ENCODE results near the gene MRNIP.
A peak's percentile ranks its signal among the peaks of the same experiment; 100 is the strongest.
"Not testable (repeated sequence)": the region's sequence is repeated elsewhere in the genome, so short reads cannot be mapped to it uniquely, and the experiment has no call there.

MRNIP gene

DNA sequence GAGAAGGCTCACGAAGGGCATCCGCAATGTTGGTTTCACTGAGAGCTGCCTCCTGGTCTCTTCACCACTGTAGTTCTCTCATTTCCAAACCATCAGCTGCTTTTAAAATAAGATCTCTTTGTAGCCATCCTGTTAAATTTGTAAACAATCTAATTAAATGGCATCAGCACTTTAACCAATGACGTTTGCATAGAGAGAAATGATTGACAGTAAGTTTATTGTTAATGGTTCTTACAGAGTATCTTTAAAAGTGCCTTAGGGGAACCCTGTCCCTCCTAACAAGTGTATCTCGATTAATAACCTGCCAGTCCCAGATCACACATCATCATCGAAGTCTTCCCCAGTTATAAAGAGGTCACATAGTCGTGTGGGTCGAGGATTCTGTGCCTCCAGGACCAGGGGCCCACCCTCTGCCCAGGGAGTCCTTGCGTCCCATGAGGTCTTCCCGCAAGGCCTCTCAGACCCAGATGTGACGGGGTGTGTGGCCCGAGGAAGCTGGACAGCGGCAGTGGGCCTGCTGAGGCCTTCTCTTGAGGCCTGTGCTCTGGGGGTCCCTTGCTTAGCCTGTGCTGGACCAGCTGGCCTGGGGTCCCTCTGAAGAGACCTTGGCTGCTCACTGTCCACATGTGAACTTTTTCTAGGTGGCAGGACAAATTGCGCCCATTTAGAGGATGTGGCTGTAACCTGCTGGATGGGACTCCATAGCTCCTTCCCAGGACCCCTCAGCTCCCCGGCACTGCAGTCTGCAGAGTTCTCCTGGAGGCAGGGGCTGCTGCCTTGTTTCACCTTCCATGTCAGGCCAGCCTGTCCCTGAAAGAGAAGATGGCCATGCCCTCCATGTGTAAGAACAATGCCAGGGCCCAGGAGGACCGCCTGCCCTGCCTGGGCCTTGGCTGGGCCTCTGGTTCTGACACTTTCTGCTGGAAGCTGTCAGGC lies 21.3 kb downstream of the MRNIP start:
- DNase-seq: no peak

DNA sequence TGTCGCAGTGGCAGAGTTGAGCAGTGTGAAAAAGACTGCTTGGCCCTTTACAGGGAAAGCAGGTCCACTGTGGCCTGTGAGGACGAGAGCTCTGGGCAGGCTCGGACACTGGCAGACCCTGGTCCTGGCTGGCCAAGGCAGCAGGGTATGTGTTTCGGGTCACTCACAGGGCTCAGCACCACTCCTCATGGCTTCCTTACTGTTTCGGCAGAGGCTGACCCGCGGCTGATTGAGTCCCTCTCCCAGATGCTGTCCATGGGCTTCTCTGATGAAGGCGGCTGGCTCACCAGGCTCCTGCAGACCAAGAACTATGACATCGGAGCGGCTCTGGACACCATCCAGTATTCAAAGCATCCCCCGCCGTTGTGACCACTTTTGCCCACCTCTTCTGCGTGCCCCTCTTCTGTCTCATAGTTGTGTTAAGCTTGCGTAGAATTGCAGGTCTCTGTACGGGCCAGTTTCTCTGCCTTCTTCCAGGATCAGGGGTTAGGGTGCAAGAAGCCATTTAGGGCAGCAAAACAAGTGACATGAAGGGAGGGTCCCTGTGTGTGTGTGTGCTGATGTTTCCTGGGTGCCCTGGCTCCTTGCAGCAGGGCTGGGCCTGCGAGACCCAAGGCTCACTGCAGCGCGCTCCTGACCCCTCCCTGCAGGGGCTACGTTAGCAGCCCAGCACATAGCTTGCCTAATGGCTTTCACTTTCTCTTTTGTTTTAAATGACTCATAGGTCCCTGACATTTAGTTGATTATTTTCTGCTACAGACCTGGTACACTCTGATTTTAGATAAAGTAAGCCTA lies 22.2 kb downstream of the MRNIP start:
- DNase-seq: peak in 1 of 2 experiments; percentile 21

DNA sequence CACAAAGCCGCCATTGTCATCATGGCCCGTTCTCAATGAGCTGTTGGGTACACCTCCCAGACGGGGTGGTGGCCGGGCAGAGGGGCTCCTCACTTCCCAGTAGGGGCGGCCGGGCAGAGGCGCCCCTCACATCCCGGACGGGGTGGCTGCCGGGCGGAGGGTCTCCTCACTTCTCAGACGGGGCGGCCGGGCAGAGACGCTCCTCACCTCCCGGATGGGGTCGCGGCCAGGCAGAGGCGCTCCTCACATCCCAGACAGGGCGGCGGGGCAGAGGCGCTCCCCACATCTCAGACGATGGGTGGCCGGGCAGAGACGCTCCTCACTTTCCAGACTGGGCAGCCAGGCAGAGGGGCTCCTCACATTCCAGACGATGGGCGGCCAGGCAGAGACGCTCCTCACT lies 23.7 kb downstream of the MRNIP start:
- DNase-seq: not testable (repeated sequence)

GRCh38 chr5:179834120-179834519 lies 24.5 kb downstream of the MRNIP start:
- DNase-seq: no peak

GRCh38 chr5:179833709-179834070 lies 24.9 kb downstream of the MRNIP start:
- DNase-seq: no peak

GRCh38 chr5:179833056-179833708 lies 25.4 kb downstream of the MRNIP start:
- DNase-seq: no peak

DNA sequence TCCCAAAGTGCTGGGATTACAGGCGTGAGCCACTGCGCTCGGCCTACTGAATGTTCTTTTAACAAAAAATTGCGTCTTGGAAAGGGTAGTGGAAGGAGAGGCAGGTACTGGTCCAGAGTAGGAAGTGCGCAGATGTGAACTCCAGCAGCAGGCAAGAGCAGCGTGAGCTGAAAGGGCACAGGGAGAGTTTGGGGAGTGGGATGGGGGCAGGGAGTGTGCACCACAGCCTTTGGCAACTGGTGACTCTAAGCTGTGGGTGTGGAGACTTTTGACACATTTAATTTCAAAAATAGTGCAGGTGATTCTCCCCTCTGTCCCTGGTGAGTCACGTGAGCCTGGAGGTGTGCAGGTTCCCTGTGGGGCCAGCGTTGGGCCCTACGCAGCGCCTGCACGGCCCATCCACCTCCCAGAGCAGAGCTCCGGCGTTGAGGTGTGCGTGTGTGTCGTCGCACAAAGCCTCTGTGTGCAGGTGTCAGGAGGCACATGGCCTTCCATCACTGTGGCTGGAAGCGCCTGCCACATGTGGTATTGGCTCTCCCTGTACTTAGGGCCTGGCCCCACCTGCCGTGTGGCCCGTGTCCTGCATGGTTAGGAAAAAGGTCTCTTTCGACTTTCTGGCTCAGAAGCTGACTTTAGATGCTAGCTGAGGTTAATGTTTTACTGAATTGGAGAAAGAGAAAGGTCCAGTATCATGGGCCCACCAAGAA lies 26.4 kb downstream of the MRNIP start:
- no peak for DNase-seq

DNA sequence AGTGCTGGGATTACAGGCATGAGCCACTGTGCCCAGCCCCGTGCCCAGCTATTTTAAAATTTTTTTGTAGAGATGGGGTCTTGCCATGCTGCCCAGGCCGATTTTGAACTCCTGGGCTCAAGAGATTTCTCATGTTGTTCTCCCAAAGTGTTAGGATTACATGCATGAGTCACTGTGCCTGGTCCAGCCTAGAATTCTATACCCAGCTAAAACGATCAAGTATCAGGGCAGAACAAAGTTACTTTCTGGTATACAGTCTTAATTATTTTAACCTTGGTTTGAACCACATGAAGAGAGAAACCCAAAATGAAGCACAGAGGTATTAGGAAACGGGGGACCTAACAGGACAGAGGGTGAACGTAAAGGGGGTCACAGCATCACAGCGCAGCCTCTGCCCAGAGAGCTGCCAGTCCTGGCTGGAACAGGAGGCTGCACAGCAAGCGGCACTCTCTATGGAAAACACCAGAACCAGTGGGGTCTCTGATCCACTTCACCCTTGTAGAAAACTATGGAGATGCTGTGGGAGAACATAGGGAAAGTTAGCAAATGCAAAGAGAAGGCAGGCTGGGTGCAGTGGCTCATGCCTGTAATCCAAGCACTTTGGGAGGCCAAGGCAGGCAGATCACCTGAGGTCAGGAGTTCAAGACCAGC lies 27.7 kb downstream of the MRNIP start:
- no peak for DNase-seq

DNA sequence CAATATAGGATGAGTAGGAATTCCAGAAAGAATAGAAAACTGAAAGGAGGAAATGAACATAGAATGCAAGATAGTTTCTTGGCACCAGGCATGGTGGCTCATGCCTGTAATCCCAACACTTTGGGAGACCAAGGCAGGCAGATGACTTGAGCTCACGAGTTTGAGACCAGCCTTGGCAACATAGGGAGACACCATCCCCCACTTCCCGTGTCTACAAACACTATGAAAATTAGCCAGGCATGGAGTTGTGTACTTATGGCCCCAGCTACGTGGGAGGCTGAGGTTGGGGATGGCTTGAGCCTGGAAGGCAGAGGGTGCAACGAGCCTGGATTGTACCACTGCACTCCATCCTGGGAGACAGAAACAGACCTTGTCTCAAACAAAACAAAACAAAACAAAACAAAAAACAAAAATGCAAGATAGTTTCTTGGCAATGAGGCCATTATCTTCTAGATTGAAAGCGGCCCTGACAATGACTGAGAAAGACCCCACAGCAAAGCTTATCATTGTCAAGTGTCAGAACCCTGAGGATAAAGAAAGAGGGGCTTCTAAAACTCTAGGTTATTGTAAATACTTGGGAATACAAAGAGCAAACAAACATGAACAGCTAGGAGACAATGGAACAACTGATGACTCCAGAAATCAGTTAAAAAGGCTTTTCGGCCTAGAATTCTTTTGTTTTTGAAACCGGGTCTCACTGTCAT lies 28.7 kb downstream of the MRNIP start:
- DNase-seq: no peak

DNA sequence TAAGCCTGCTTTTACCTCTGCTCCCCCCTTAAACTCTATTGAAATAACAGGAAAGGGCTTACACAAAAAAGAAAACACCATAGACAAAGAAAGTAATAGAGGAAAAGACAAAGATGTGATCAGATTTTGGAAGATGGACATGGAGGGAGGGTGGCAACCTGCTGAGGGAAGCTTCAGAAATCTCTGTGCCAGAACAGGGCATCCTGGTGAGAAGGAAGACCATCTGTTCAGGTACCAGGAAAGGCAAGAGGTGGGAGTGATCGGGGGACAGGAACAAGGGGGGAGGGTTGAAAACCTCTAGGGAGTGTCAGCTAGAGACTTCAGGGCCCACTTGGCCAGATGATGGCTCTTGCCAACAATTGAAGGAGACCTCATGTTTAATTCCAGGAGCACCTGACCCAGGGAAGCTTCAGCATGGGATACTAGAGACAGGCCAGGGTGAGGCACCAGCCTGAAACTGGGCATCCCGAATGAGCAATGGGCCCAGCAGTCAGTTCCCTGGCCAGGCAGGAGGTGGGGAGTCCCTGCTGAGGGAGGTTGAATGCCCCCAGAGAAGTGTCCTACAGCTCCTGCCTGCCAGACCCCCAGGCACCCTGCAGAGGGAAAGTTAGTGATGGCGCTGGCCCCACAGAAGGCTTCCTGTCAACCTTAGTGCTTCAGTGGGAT lies 29.7 kb downstream of the MRNIP start:
- no peak for DNase-seq

DNA sequence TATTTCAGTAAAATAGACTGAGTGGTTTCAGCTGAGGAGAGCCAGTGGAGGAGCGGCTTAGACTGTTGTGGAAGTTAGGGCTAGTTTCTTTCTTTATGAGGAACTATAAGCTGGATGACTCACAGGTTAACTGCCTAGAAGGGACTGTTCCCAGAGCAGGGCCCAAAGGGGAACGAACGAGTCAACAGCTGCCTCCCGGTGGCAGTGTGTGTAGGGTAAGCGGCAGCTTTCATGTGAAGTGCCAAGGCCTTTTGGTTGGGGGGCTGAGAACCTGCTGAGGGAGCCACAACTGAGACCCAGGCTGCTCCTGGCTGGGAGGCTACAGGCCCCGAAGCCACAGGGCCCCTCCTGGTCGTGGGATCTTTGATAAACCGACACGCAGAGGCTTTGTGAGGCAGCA lies 30.9 kb downstream of the MRNIP start:
- DNase-seq: peak; percentile 97

GRCh38 chr5:179825655-179826182 lies 32.9 kb downstream of the MRNIP start:
- no peak for DNase-seq

GRCh38 chr5:179824745-179825112 lies 33.9 kb downstream of the MRNIP start:
- DNase-seq: no peak

- no peak for DNase-seq
These were observed 34.5 kb downstream of the MRNIP start for GRCh38 chr5:179823937-179824744.

DNA sequence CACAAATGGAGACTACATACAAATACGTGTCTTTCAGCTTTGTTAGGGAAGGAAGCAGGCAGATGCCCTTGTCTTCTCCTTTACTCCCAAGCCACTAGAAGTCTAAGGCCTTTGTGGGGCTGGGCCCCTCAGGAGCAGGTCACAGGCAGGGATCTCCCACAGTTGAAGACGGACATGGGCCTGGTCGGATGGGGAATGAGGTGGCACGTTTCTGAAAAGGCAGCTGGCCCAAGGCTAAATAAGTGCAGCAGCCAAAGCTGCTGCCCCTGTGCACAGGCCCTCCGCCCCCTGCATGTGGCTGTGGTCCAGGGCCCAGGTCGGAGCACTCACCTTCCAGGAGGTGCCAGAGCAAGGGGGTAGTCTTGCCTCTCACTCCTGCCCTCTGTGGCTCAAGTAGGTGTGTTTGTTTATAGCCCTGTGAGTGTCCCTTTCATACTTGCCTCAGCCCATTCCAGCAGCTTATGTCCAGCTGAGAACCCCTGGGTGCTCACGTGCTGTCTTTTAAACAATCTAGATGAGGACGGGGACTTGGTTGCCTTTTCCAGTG lies 36.1 kb downstream of the MRNIP start:
- no peak for DNase-seq

DNA sequence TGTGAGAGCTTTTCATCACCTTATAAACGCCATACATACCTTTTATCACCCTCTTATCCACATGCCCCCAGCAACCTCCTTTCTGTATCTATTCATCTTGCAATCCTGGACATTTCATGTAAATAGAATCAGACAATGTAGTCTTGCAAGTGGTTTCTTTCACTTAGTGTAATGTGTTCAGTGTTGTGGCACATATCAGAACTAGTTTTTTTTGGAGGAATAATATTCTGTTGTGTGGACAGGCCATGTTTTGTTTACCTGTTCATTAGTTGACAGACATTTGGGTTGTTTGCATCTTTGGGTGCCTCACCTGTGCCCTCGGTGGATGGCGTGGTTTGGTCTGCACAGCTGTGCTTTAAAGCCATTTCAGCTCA lies 36.6 kb downstream of the MRNIP start:
- no peak for DNase-seq

DNA sequence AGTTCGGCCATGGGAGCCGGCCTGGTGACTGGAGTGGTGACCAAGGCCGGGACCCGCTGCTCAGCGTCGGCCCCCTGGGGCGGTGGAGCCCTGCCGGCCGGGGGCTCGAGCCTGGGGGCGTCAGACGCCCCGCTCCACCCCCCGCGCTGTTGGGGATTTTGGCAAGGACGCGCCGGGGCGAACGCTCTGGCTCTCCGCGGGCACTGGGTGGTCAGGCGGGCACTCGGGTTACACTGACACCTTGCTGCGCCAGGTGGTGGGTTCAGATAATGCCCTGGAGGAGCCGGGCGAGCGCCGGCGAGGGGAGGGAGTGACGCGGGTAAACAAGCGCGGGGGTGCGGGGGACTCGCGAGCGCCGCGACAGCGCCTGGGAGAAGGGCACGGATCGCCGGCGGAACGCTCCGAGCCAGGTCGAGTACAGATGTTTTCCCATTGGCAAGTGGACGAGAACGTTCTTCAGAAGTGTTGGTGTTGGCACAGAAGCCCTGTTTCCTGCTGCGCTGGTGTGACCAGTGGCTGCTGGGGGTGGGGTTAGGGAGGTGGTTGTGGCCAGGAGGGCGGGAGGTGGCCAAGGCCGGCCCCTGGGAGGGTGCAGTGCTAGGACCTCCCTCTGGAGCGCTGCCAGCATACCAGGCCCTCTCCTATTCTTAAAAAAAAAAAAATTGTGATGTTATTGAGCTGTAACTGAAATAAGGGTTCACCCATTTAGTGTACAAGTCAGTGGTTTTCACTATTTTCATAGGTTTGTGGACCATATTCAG lies 37.1 kb downstream of the MRNIP start:
- peak; percentile 72 to 76 for DNase-seq

GRCh38 chr5:179820483-179821297 lies 37.9 kb downstream of the MRNIP start, which contains the start of gene SQSTM1:
Gene SQSTM1, plus strand, starts transcription at chr5:179820905. Its CDS starts 32 bp downstream, at chr5:179820937.
- peak; percentile 45 for DNase-seq

Measured in Kasumi-1 (cell line).